ENCODE data around the gene TREML1. TPM values are rescaled to one million over a fixed set of nuclear protein-coding genes. Genes with fewer than 3 reads are reported as not detected.
"Not testable (repeated sequence)": the region's sequence is repeated elsewhere in the genome, so short reads cannot be mapped to it uniquely, and the experiment has no call there.

The TREML1 gene
- total and polyA plus RNA-seq, 2 of the 4 experiments (the other 2 are of a cell fraction), result not detected

DNA sequence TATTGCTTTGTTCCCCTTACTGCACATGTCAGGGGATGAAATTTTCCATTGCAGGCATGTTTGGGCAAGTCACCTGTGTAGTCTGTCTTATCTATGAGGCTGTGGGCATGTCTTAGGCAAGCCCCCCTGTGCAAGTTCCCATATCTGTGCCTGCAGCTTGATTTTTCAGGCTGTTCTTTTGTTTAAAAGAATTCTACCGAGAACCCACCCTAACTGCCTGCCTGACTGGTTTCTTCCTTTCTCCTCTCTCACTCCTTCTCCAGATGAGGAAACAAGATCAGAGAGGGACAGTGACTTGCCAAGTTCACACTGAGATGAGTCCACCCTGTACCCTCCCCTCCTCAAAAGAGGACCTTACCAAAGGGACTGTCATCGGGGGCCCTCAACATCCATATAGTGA is 35.8 kb upstream of the TREML1 start:
- BruUV-seq (replicated peaks), result no TSS peak
- H3K9ac ChIP-seq (ENCODE audit: low read depth, low read length), result no peak overlapping the region
- no peak overlapping the region for H2BK15ac ChIP-seq (ENCODE audit: low read depth, low read length)
- H3K56ac ChIP-seq (ENCODE audit: extremely low read depth, insufficient read depth, low read length), result no peak overlapping the region
- no peak overlapping the region for H2AK9ac ChIP-seq (replicated peaks; ENCODE audit: low read depth, low read length, poor library complexity)
- no peak overlapping the region for H4K5ac ChIP-seq (ENCODE audit: low read depth, low read length)
- no peaks in the 10 kb centered on the region for H3K4me1 ChIP-seq (ENCODE audit: control insufficient read depth, insufficient read depth, low read length)
- 71% methylated on average over 1 of the region's 2 CpGs; no CpG with 5 or more reads in 1 of the 2 experiments for WGBS, 2 experiments (ENCODE audit: extremely low coverage in 2 of 2, insufficient read length in 1 of 2)
- no peak overlapping the region for H2BK20ac ChIP-seq (ENCODE audit: low read depth, low read length)
- H3K14ac ChIP-seq (replicated peaks; ENCODE audit: low read depth, low read length), result no peak overlapping the region
- peaks cover 3% of the 10 kb centered on the region for H3K9me3 ChIP-seq (ENCODE audit: control insufficient read depth, insufficient read depth, low read length)
- no peak overlapping the region for H3K27ac ChIP-seq (ENCODE audit: insufficient read depth, low read length)
- no peak overlapping the region for H3K23ac ChIP-seq (ENCODE audit: low read depth, low read length)
- no peak overlapping the region for H3K4me2 ChIP-seq (ENCODE audit: low read depth, low read length)
- no peak for TF ChIP-seq NFE2L2 (IDR thresholded peaks at IDR 0.05; ENCODE audit: low read depth, low read length)
- no peak overlapping the region for H3K18ac ChIP-seq (ENCODE audit: low read depth, low read length)
- DNase-seq, result no peak
- ATAC-seq (ENCODE audit: low read depth), result no peak
- no peak overlapping the region for H2AK5ac ChIP-seq (ENCODE audit: low read depth, low read length)
- no peak overlapping the region for H2BK5ac ChIP-seq (ENCODE audit: low read depth, low read length, poor library complexity, severe bottlenecking)
- no peaks in the 10 kb centered on the region for H4K20me1 ChIP-seq (ENCODE audit: insufficient read depth, low read length)
- H3K79me1 ChIP-seq (ENCODE audit: low read depth in 1 of 2, low read length in 2 of 2), result no peaks in the 10 kb centered on the region
- no peaks in the 10 kb centered on the region for H3K36me3 ChIP-seq (ENCODE audit: control insufficient read depth, insufficient read depth, low read length)
- no peak overlapping the region for H4K91ac ChIP-seq (ENCODE audit: insufficient read depth, low read depth, low read length)
- no peak overlapping the region for H2AFZ ChIP-seq (replicated peaks; ENCODE audit: low read length, poor library complexity)
- H3K27me3 ChIP-seq (ENCODE audit: control insufficient read depth, insufficient read depth, low read length), result peaks cover 21% of the 10 kb centered on the region
- H3K4me3 ChIP-seq (ENCODE audit: insufficient read depth, low read depth, low read length), result no peak overlapping the region
- H3K4ac ChIP-seq (ENCODE audit: low read depth, low read length), result no peak overlapping the region
- dilution Hi-C loops (cut with HindIII; ENCODE audit: low sequenced_read_pairs, unreplicated experiment) (no loop called here), intact Hi-C loops (cut with micrococcal nuclease) (no loop called here), in situ Hi-C loops (cut with MboI; ENCODE audit: low sequenced_read_pairs) (loop anchor here (10.0 kb wide), 1 partner anchor 95 kb away; no protein-coding TSS in a partner anchor)
- no peak overlapping the region for H2BK120ac ChIP-seq (ENCODE audit: low read depth, low read length)
- POLR2A ChIA-PET (ENCODE audit: unreplicated experiment), result no interaction called here
- CTCF ChIA-PET, result no interaction called here
- no peak overlapping the region for H4K8ac ChIP-seq (ENCODE audit: low read depth in 2 of 2, low read length in 2 of 2)
- no peaks in the 10 kb centered on the region for H3K9me1 ChIP-seq (ENCODE audit: insufficient read depth, low read length)

- H2AK9ac ChIP-seq (replicated peaks; ENCODE audit: low read depth, low read length, poor library complexity); H2AK5ac ChIP-seq (ENCODE audit: low read depth, low read length); H2BK20ac ChIP-seq (ENCODE audit: low read depth, low read length); dilution Hi-C loops (cut with HindIII; ENCODE audit: low sequenced_read_pairs, unreplicated experiment); H3K9me1 ChIP-seq (ENCODE audit: insufficient read depth, low read length); CTCF ChIA-PET; intact Hi-C loops (cut with micrococcal nuclease); H3K23ac ChIP-seq (ENCODE audit: low read depth, low read length); H3K9ac ChIP-seq (ENCODE audit: low read depth, low read length); H3K4me1 ChIP-seq (ENCODE audit: control insufficient read depth, insufficient read depth, low read length); H3K4ac ChIP-seq (ENCODE audit: low read depth, low read length); H4K5ac ChIP-seq (ENCODE audit: low read depth, low read length); H3K56ac ChIP-seq (ENCODE audit: extremely low read depth, insufficient read depth, low read length); ATAC-seq (ENCODE audit: low read depth); H3K14ac ChIP-seq (replicated peaks; ENCODE audit: low read depth, low read length); H2BK15ac ChIP-seq (ENCODE audit: low read depth, low read length); POLR2A ChIA-PET (ENCODE audit: unreplicated experiment); H3K18ac ChIP-seq (ENCODE audit: low read depth, low read length); DNase-seq; H3K36me3 ChIP-seq (ENCODE audit: control insufficient read depth, insufficient read depth, low read length); BruUV-seq (replicated peaks); H4K91ac ChIP-seq (ENCODE audit: insufficient read depth, low read depth, low read length); H3K4me2 ChIP-seq (ENCODE audit: low read depth, low read length); H3K9me3 ChIP-seq (ENCODE audit: control insufficient read depth, insufficient read depth, low read length); H2BK5ac ChIP-seq (ENCODE audit: low read depth, low read length, poor library complexity, severe bottlenecking); H3K27ac ChIP-seq (ENCODE audit: insufficient read depth, low read length); H2BK120ac ChIP-seq (ENCODE audit: low read depth, low read length); H4K8ac ChIP-seq (ENCODE audit: low read depth in 2 of 2, low read length in 2 of 2); H3K4me3 ChIP-seq (ENCODE audit: insufficient read depth, low read depth, low read length); H2AFZ ChIP-seq (replicated peaks; ENCODE audit: low read length, poor library complexity); H3K79me1 ChIP-seq (ENCODE audit: low read depth in 1 of 2, low read length in 2 of 2); H4K20me1 ChIP-seq (ENCODE audit: insufficient read depth, low read length): not testable (repeated sequence)
- peaks cover 21% of the 10 kb centered on the region for H3K27me3 ChIP-seq (ENCODE audit: control insufficient read depth, insufficient read depth, low read length)
- in situ Hi-C loops (cut with MboI; ENCODE audit: low sequenced_read_pairs), result loop anchor here (10.0 kb wide), 1 partner anchor 94 kb away; no protein-coding TSS in a partner anchor
Measured at GRCh38 chr6:41189046-41189445, 34.9 kb upstream of the TREML1 start.

All from IMR-90 (cell line).